ENCODE results near the gene LIF. TPM values are rescaled to one million over a fixed set of nuclear protein-coding genes. Genes with fewer than 3 reads are reported as not detected.

Gene LIF
- total and polyA plus RNA-seq, 2 donors (not counting 3 experiments of a cell fraction or from before 2014, with no cell fraction given), result 0.12 to 0.27 TPM

DNA sequence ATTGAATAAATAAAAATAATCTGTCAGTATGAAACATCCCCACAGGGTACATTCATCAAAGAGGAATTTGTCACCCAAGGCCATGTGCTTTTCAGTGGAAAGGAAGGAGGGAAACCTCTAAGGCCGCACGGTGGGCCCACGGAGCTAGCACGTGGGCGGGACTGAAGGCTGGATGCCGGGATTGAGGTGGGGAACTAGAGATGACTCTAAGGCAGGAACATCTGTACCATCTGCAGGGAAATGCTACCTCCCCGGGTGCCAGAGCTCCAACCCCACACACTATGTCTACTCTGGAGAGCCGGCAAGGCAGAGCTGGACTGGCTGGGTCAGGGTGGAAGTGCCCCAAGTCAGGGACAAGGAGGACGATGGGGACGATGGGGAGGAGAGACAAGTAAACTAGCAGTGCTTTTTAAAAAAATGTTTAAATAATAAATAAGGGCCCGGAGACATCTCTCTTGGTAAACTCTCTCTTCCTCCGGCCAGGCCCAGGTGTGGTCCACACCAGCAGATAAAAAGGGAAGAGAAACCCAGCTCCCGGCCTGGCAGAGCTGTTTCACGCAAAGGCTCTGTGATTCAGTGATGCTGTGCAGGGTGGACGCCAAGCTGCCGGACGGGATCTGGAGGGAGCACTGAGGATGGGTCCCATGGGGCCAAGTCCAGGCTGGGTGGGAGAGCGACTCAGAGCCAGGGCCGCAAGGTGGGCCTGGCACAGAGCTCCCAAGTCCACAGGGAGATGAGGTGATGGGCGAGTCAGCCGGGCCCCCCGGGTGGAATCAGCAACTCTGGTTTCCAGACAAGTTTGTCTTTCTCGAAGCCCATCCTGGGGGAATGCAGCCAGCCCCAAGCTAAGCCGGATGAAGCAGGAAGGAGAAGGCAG, 5.8 kb downstream of the LIF start:
- no peaks in the 10 kb centered on the region for H3K36me3 ChIP-seq (ENCODE audit: control insufficient read depth in 2 of 2, extremely low read depth in 1 of 2, insufficient read depth in 2 of 2, low read length in 2 of 2)
- H3K27ac ChIP-seq (ENCODE audit: insufficient read depth, low read depth, low read length), result no peak overlapping the region
- intact Hi-C loops (cut with micrococcal nuclease), result no loop called here
- peaks cover 8 to 19% of the 10 kb centered on the region in 2 experiments for H3K27me3 ChIP-seq (ENCODE audit: control insufficient read depth in 2 of 2, insufficient read depth in 2 of 2, low read length in 2 of 2)
- no peaks in the 10 kb centered on the region for H3K9me1 ChIP-seq (replicated peaks; ENCODE audit: control insufficient read depth, extremely low read depth, insufficient read depth, low read length)
- BruUV-seq (replicated peaks), result no TSS peak
- ChIA-PET CTCF (no interaction called here), POLR2A (no interaction called here)
- no peaks in the 10 kb centered on the region for H4K20me1 ChIP-seq (replicated peaks; ENCODE audit: control insufficient read depth, extremely low read depth, insufficient read depth, low read length)
- H3K9ac ChIP-seq (replicated peaks; ENCODE audit: extremely low read depth, insufficient read depth, low read length), result no peak overlapping the region
- H2AFZ ChIP-seq (ENCODE audit: low read depth, low read length), result no peak overlapping the region
- TF ChIP-seq, protein P1, sequence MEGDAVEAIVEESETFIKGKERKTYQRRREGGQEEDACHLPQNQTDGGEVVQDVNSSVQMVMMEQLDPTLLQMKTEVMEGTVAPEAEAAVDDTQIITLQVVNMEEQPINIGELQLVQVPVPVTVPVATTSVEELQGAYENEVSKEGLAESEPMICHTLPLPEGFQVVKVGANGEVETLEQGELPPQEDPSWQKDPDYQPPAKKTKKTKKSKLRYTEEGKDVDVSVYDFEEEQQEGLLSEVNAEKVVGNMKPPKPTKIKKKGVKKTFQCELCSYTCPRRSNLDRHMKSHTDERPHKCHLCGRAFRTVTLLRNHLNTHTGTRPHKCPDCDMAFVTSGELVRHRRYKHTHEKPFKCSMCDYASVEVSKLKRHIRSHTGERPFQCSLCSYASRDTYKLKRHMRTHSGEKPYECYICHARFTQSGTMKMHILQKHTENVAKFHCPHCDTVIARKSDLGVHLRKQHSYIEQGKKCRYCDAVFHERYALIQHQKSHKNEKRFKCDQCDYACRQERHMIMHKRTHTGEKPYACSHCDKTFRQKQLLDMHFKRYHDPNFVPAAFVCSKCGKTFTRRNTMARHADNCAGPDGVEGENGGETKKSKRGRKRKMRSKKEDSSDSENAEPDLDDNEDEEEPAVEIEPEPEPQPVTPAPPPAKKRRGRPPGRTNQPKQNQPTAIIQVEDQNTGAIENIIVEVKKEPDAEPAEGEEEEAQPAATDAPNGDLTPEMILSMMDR (IDR thresholded peaks at IDR 0.05; ENCODE audit: extremely low read depth in 1 of 2, insufficient read depth in 1 of 2, low read depth in 1 of 2, low read length in 2 of 2), result no peak
- TF ChIP-seq, protein P2, sequence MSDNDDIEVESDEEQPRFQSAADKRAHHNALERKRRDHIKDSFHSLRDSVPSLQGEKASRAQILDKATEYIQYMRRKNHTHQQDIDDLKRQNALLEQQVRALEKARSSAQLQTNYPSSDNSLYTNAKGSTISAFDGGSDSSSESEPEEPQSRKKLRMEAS (IDR thresholded peaks at IDR 0.05; ENCODE audit: insufficient read depth, insufficient read length), result no peak
- no peak for TF ChIP-seq GATA2 (IDR thresholded peaks at IDR 0.05; ENCODE audit: insufficient read depth, insufficient read length, low read depth, low read length)
- no peak for FAIRE-seq
- dilution Hi-C loops (cut with MboI; ENCODE audit: extremely low pct_ligation_motif_present, low sequenced_read_pairs), result no loop called here
- no peak overlapping the region for H3K4me2 ChIP-seq (ENCODE audit: insufficient read depth, low read length)
- peaks cover 2% of the 10 kb centered on the region for H3K4me1 ChIP-seq (ENCODE audit: control insufficient read depth, extremely low read depth, insufficient read depth, low read length)
- no peaks in the 10 kb centered on the region for H3K9me3 ChIP-seq (replicated peaks; ENCODE audit: control insufficient read depth, insufficient read depth, low read length)
- DNase-seq (ENCODE audit: low read depth, low spot score), result no peak
- no peaks in the 10 kb centered on the region for H3K79me2 ChIP-seq (ENCODE audit: control insufficient read depth, insufficient read depth, low read length)
- H3K4me3 ChIP-seq (replicated peaks in 1 of 3; ENCODE audit: insufficient read depth in 1 of 3, low read depth in 1 of 3, low read length in 3 of 3), result no peak overlapping the region
